Measurements from ENCODE around the gene ESRRA.
"Not testable (repeated sequence)": the region's sequence is repeated elsewhere in the genome, so short reads cannot be mapped to it uniquely, and the experiment has no call there.

The ESRRA gene

GRCh38 chr11:64313491-64314145 is 8.3 kb downstream of the ESRRA start:
- ATAC-seq (no peak), DNase-seq (ENCODE audit: low spot score in 2 of 2) (no peak)
- H3K27ac Mint-ChIP-seq, result peak overlapping the region; percentile 84
- H3K36me3 Mint-ChIP-seq, result peaks cover 76% of the 10 kb centered on the region
- no peaks in the 10 kb centered on the region for H3K9me3 Mint-ChIP-seq
- no peak overlapping the region for H3K4me3 Mint-ChIP-seq
- peaks cover 46% of the 10 kb centered on the region for H3K4me1 Mint-ChIP-seq

- ATAC-seq (no peak), DNase-seq (ENCODE audit: low spot score in 2 of 2) (no peak)
- peaks cover 76% of the 10 kb centered on the region for H3K36me3 Mint-ChIP-seq
- H3K9me3 Mint-ChIP-seq, result no peaks in the 10 kb centered on the region
- peak overlapping the region; percentile 72 for H3K27ac Mint-ChIP-seq
- H3K4me1 Mint-ChIP-seq, result peaks cover 52% of the 10 kb centered on the region
- no peak overlapping the region for H3K4me3 Mint-ChIP-seq
Observed at GRCh38 chr11:64314146-64314804, 9.0 kb downstream of the ESRRA start.

DNA sequence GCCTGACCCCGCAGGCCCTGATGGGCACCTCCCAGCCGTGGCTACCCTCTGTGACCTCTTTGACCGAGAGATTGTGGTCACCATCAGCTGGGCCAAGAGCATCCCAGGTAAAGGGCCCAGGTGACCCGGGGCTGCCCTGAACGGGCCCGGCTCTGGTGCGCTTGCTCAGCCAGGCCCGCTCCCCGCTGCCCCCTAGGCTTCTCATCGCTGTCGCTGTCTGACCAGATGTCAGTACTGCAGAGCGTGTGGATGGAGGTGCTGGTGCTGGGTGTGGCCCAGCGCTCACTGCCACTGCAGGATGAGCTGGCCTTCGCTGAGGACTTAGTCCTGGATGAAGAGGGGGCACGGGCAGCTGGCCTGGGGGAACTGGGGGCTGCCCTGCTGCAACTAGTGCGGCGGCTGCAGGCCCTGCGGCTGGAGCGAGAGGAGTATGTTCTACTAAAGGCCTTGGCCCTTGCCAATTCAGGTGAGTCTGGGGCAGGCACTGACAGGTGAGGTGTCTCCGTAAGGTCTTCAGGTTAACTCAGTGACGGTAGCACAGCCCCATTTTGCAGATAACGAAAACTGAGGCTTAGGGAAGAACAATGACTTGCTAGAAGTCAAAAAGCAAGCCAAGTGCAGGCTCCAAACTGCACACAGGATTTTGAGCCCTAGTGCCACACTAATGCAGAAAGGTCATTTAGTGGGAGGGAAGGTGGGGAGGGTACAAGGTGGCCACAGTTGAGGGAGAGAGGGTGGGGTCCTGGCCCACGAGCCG is 9.7 kb downstream of the ESRRA start:
- DNase-seq (ENCODE audit: low spot score in 2 of 2) (peak in 1 of 2 donors; percentile 50), ATAC-seq (no peak)
- Mint-ChIP-seq H3K36me3 (peaks cover 76% of the 10 kb centered on the region), H3K27ac (peak overlapping the region; percentile 72), H3K9me3 (no peaks in the 10 kb centered on the region), H3K4me1 (peaks cover 58% of the 10 kb centered on the region), H3K4me3 (no peak overlapping the region)

DNA sequence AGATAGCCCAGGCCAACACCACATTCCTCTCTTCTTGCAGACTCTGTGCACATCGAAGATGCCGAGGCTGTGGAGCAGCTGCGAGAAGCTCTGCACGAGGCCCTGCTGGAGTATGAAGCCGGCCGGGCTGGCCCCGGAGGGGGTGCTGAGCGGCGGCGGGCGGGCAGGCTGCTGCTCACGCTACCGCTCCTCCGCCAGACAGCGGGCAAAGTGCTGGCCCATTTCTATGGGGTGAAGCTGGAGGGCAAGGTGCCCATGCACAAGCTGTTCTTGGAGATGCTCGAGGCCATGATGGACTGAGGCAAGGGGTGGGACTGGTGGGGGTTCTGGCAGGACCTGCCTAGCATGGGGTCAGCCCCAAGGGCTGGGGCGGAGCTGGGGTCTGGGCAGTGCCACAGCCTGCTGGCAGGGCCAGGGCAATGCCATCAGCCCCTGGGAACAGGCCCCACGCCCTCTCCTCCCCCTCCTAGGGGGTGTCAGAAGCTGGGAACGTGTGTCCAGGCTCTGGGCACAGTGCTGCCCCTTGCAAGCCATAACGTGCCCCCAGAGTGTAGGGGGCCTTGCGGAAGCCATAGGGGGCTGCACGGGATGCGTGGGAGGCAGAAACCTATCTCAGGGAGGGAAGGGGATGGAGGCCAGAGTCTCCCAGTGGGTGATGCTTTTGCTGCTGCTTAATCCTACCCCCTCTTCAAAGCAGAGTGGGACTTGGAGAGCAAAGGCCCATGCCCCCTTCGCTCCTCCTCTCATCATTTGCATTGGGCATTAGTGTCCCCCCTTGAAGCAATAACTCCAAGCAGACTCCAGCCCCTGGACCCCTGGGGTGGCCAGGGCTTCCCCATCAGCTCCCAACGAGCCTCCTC is 10.6 kb downstream of the ESRRA start:
- ATAC-seq; DNase-seq (ENCODE audit: low spot score in 2 of 2); H3K9me3 Mint-ChIP-seq: not testable (repeated sequence)
- peaks cover 77% of the 10 kb centered on the region for H3K36me3 Mint-ChIP-seq
- H3K4me3 Mint-ChIP-seq, result peak overlapping the region; percentile 97
- peak overlapping the region; percentile 98 for H3K27ac Mint-ChIP-seq
- H3K4me1 Mint-ChIP-seq, result peaks cover 63% of the 10 kb centered on the region

DNA sequence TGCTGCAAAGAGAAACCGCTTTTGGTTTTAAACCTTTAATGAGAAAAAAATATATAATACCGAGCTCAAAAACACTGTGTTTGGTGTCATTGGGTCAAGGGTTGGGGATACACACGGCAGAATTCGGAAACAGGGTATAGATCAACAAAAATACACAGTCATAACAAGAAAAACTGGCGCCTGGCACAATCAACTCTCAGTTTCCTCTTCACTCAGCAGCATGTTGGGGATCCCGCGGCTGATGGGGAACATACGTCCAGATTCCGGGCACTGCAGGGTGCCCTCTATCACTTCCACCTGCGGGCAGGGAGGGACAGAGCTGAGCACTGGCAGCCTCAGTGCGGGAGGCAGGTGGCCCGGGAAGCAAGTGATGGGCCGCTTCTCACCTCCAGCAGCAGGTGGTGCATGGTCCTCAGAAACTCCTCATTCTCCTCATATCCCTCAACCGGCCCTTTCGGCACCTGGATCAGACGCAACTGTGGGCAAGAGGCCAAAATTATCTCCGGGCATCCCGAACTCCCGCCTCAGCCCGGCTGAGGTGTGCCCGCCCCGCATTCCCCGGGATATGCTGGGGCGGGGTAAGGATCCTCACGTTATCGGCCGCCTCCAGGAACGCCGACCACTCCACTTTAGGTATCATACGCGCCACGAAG is 11.5 kb downstream of the ESRRA start:
- peaks cover 79% of the 10 kb centered on the region for H3K36me3 Mint-ChIP-seq
- peak; percentile 0 for ATAC-seq
- H3K9me3 Mint-ChIP-seq, result no peaks in the 10 kb centered on the region
- DNase-seq (ENCODE audit: low spot score in 2 of 2), result peak in 1 of 2 donors; percentile 77
- H3K4me1 Mint-ChIP-seq, result peaks cover 71% of the 10 kb centered on the region
- H3K4me3 Mint-ChIP-seq, result peak overlapping the region; percentile 97
- H3K27ac Mint-ChIP-seq, result peak overlapping the region; percentile 98

- peak within 1 kb of the TSS; percentile 97 for H3K4me3 Mint-ChIP-seq
- peak; percentile 81 for ATAC-seq
- peak; percentile 80 to 97 for DNase-seq (ENCODE audit: low spot score in 2 of 2)
- H3K4me1 Mint-ChIP-seq, result peaks cover 69% of the 10 kb centered on the region
- H3K9me3 Mint-ChIP-seq, result no peaks in the 10 kb centered on the region
- peaks cover 82% of the 10 kb centered on the region for H3K36me3 Mint-ChIP-seq
- peak within 1 kb of the TSS; percentile 98 for H3K27ac Mint-ChIP-seq
Observed at GRCh38 chr11:64317325-64317960, 12.1 kb downstream of the ESRRA start, which contains the start of gene TRMT112. TRMT112 (minus strand) TSS chr11:64317559; CDS start chr11:64317526, 33 bp downstream.

GRCh38 chr11:64317961-64318765 is 12.8 kb downstream of the ESRRA start, which contains the start of gene PRDX5:
PRDX5 (plus strand) TSS chr11:64318121; CDS start chr11:64318216, 95 bp downstream.
- H3K27ac Mint-ChIP-seq, result peak within 1 kb of the TSS; percentile 98
- H3K36me3 Mint-ChIP-seq, result peaks cover 85% of the 10 kb centered on the region
- ATAC-seq (peak; percentile 89), DNase-seq (ENCODE audit: low spot score in 2 of 2) (peak; percentile 92 to 97)
- no peaks in the 10 kb centered on the region for H3K9me3 Mint-ChIP-seq
- H3K4me3 Mint-ChIP-seq, result peak within 1 kb of the TSS; percentile 97
- peaks cover 62% of the 10 kb centered on the region for H3K4me1 Mint-ChIP-seq

GRCh38 chr11:64318766-64319761 is 13.7 kb downstream of the ESRRA start:
- DNase-seq (ENCODE audit: low spot score in 2 of 2), result no peak
- H3K4me3 Mint-ChIP-seq, result peak overlapping the region; percentile 97
- peak overlapping the region; percentile 98 for H3K27ac Mint-ChIP-seq
- peaks cover 59% of the 10 kb centered on the region for H3K4me1 Mint-ChIP-seq
- no peaks in the 10 kb centered on the region for H3K9me3 Mint-ChIP-seq
- H3K36me3 Mint-ChIP-seq, result peaks cover 83% of the 10 kb centered on the region
- no peak for ATAC-seq

DNA sequence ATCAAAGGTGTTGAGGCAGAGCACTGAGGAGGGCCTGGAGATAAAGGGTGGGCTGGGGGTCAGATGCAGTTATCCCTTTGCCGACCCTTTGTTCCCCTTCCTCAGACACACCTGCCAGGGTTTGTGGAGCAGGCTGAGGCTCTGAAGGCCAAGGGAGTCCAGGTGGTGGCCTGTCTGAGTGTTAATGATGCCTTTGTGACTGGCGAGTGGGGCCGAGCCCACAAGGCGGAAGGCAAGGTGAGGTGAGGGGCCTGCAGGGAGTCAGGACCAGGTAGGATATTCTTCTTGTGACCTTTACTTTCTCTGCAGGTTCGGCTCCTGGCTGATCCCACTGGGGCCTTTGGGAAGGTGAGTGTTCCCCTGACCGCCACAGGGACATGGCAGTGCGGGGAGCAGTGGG is 15.2 kb downstream of the ESRRA start:
- no peaks in the 10 kb centered on the region for H3K9me3 Mint-ChIP-seq
- H3K4me1 Mint-ChIP-seq, result peaks cover 53% of the 10 kb centered on the region
- peaks cover 71% of the 10 kb centered on the region for H3K36me3 Mint-ChIP-seq
- H3K4me3 Mint-ChIP-seq, result no peak overlapping the region
- H3K27ac Mint-ChIP-seq, result peak overlapping the region; percentile 36
- DNase-seq (ENCODE audit: low spot score in 2 of 2), result no peak
- no peak for ATAC-seq

DNA sequence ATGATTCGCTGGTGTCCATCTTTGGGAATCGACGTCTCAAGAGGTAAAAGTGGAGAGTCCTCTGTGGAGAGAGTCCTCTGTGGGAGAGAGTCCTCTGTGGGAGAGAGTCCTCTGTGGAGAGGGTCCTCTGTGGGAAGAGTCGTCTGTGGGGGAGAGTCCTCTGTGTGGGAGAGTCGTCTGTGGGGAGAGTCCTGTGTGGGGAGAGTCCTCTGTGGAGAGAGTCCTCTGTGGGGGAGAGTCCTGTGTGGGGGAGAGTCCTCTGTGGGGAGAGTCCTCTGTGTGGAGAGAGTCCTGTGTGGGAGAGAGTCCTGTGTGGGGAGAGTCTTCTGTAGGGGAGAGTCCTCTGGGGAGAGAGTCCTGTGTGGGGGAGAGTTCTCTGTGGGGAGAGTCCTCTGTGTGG is 15.7 kb downstream of the ESRRA start:
- Mint-ChIP-seq H3K4me1 (peaks cover 52% of the 10 kb centered on the region), H3K27ac (peak overlapping the region; percentile 36), H3K36me3 (peaks cover 71% of the 10 kb centered on the region), H3K4me3 (no peak overlapping the region), H3K9me3 (no peaks in the 10 kb centered on the region)
- ATAC-seq (no peak), DNase-seq (ENCODE audit: low spot score in 2 of 2) (no peak)

- Mint-ChIP-seq H3K4me1 (peaks cover 47% of the 10 kb centered on the region), H3K4me3 (no peak overlapping the region), H3K9me3 (no peaks in the 10 kb centered on the region), H3K27ac (peak overlapping the region; percentile 36), H3K36me3 (peaks cover 66% of the 10 kb centered on the region)
- ATAC-seq, result no peak
- DNase-seq (ENCODE audit: low spot score in 2 of 2), result no peak
Observed at GRCh38 chr11:64321533-64321932, 16.2 kb downstream of the ESRRA start.

GRCh38 chr11:64322925-64323260 is 17.6 kb downstream of the ESRRA start:
- ATAC-seq, result no peak

More at GRCh38 chr11:64322925-64323260, 17.6 kb downstream of the ESRRA start:
- DNase-seq (ENCODE audit: low spot score in 2 of 2), result no peak
- Mint-ChIP-seq H3K9me3 (no peaks in the 10 kb centered on the region), H3K4me1 (peaks cover 36% of the 10 kb centered on the region), H3K27ac (no peak overlapping the region), H3K4me3 (no peak overlapping the region), H3K36me3 (peaks cover 53% of the 10 kb centered on the region)

All from stimulated activated effector memory CD8-positive, alpha-beta T cell treated with anti-CD3 and anti-CD28 coated beads, Interleukin-12 subunit alpha, Interleukin-12 subunit beta, amount 100 ng/mL, for 72 hours (primary cell).